NCI-H1105 (cell line): Measurements from ENCODE around the gene SEMA3D.

Experiments used
- DNase-seq: peaks from one replicate; lab custom pipeline; 2025; lab: John Stamatoyannopoulos, UW

SEMA3D gene

GRCh38 chr7:85126383-85126782 lies 60.5 kb downstream of the SEMA3D start:
- DNase-seq = no peak

- DNase-seq = no peak
Observed at GRCh38 chr7:85125651-85126131, 61.2 kb downstream of the SEMA3D start.

GRCh38 chr7:85125176-85125575 lies 61.7 kb downstream of the SEMA3D start:
- DNase-seq = no peak

GRCh38 chr7:85119934-85120333 lies 66.9 kb downstream of the SEMA3D start:
- no peak for DNase-seq

- DNase-seq = no peak
Observed at GRCh38 chr7:85115862-85116261, 71.0 kb downstream of the SEMA3D start.

- DNase-seq = no peak
Observed at GRCh38 chr7:85115006-85115405, 71.8 kb downstream of the SEMA3D start.

- no peak for DNase-seq
Observed at GRCh38 chr7:85114342-85114741, 72.5 kb downstream of the SEMA3D start.

- DNase-seq = no peak
Observed at GRCh38 chr7:85111761-85112160, 75.1 kb downstream of the SEMA3D start.

- no peak for DNase-seq
Observed at GRCh38 chr7:85106719-85107118, 80.1 kb downstream of the SEMA3D start.

GRCh38 chr7:85104432-85105205 lies 82.2 kb downstream of the SEMA3D start:
- no peak for DNase-seq

GRCh38 chr7:85103962-85104361 lies 82.9 kb downstream of the SEMA3D start:
- no peak for DNase-seq

- DNase-seq = no peak
Observed at GRCh38 chr7:85103357-85103756, 83.5 kb downstream of the SEMA3D start.

- DNase-seq = no peak
Observed at GRCh38 chr7:85102813-85103350, 84.0 kb downstream of the SEMA3D start.

- no peak for DNase-seq
Observed at GRCh38 chr7:85101347-85101746, 85.5 kb downstream of the SEMA3D start.

- no peak for DNase-seq
Observed at GRCh38 chr7:85097844-85098243, 89.0 kb downstream of the SEMA3D start.

- no peak for DNase-seq
Observed at GRCh38 chr7:85095806-85096205, 91.0 kb downstream of the SEMA3D start.

- no peak for DNase-seq
Observed at GRCh38 chr7:85095366-85095765, 91.5 kb downstream of the SEMA3D start.

GRCh38 chr7:85094046-85094725 lies 92.7 kb downstream of the SEMA3D start:
- no peak for DNase-seq

GRCh38 chr7:85091565-85091928 lies 95.3 kb downstream of the SEMA3D start:
- DNase-seq = no peak

GRCh38 chr7:85090919-85091564 lies 95.8 kb downstream of the SEMA3D start:
- no peak for DNase-seq

- DNase-seq = no peak
Observed at GRCh38 chr7:85090143-85090542, 96.7 kb downstream of the SEMA3D start.

- DNase-seq = no peak
Observed at GRCh38 chr7:85081846-85082245, 105.0 kb downstream of the SEMA3D start.

GRCh38 chr7:85081392-85081791 lies 105.5 kb downstream of the SEMA3D start:
- no peak for DNase-seq
